NCI-H69 (cell line): Measurements from ENCODE around the gene NEURL2.
A peak's percentile ranks its signal among the peaks of the same experiment; 100 is the strongest.

Source experiments
- DNase-seq: peaks from one replicate; lab custom pipeline; 2025; lab: John Stamatoyannopoulos, UW

NEURL2 gene

GRCh38 chr20:45873409-45874103 is 17.5 kb downstream of the NEURL2 start:
- no peak for DNase-seq

DNA sequence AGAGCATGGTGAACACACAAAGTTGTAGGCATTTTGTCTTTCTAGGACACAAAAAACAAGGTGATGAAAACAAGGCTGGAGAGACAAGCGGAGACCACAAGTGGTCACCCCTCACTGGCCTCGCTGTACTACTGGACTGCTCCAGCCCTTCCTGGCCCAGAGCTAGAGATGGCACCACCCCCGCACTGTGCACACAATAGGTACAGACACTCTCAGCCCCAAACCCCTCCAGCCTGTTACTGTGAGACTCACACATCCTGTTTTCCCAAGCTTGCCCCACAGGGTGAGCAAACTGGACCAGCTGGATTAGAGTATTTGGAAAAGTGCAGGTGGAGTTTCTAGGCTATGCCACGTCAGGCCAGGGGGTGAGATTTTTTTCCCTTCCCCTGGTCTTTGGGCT is 18.4 kb downstream of the NEURL2 start:
- no peak for DNase-seq

- DNase-seq, result no peak
Observed at GRCh38 chr20:45867819-45868176, 23.2 kb downstream of the NEURL2 start.

DNA sequence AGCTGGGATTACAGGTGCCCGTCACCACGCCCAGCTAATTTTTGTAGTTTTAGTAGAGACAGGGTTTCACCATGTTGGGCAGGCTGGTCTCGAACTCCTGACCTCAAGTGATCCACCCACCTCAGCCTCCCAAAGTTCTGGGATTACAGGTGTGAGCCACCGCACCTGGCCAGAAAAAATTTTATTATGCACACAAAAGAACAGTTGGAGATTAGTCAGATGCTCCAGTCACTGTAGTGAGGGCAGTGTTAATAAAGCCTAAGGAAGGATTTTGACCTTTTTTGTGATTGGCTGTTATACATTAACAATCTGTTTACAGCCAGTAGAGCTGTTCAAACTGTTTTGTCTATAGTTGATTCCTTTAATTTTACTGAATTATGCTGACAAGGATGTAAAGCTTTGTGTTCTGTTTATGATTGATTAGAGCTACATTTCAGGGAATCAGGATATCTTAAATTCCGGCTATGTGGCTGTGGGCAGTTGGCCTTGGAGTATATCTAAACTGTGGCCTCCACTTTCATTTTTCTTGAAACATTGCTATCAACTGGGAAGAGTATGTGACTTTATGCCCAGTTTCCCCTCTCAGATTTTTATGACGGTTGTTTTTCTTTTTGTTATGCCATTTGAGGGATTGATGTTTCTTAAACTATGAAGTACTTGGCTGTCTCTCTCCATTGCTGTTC is 23.7 kb downstream of the NEURL2 start:
- DNase-seq, result no peak

- no peak for DNase-seq
Observed at GRCh38 chr20:45866454-45866853, 24.6 kb downstream of the NEURL2 start.

- DNase-seq, result no peak
Observed at GRCh38 chr20:45863543-45864470, 27.2 kb downstream of the NEURL2 start.

DNA sequence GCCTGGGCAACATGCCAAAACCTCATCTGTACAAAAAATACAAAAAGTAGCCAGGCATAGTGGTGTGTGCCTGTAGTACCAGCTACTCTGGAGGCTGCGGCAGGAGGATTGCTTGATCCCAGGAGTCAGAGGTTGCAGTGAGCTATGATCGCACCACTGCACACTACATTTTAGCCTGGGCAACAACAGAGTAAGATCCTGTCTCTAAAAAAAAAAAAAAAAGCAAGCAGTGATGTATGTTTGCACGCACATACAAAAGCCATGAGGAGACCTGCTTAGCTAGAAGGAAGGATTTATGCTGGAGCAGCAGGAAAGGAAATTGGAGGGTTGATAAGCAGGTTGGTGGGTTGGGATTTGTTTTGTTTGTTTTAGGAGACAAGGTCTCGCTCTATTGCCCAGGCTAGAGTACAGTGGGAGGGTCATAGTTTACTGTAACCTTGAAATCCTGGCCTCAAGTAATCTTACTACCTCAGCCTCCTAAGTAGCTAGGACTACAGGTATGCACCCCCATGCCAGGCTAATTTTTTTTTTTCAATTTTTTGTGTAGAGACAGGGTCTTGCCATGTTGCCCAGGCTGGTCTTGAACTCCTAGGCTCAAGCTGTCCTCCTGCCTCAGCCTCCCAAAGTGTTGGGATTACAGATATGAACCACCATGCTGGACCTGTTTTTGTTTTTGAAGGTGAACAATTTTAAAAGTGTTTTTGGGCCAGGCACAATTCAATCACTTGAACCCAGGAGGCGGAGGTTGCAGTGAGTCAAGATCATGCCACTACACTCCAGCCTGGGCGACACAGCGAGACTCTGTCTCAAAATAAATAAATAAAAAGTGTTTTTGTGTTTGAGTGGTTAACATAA is 29.6 kb downstream of the NEURL2 start:
- peak; percentile 58 for DNase-seq

DNA sequence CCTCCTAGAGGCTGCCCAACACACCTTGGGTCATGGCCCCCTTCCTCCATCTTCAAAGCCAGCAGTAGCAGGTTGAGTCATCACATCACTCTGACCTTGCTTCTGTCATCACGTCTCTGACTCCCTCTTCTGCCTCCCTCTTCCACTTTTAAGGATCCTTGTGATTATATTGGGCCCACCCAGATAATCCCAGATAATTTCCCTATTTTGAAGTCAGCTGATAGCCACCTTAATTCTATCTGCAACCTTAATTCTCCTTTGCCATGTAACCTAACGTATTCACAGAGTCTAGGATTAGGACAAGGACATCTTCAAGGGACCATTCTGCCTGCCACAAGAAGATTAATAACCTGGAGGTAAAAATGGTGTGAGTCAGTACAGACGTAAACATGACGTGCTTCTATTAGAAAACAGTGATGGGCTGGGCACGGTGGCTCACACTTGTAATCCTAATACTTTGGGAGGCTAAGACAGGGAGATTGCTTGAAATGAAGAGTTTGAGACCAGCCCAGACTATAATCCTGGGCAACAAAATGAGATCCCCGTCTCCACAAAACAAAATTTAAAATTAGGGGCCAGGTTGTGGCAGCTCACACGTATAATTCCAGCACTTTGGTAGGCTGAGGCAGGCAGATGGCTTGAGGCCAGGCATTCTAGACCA is 30.3 kb downstream of the NEURL2 start:
- no peak for DNase-seq

GRCh38 chr20:45859916-45860315 is 31.1 kb downstream of the NEURL2 start:
- no peak for DNase-seq

- peak; percentile 50 for DNase-seq
Observed at GRCh38 chr20:45857882-45858216, 33.2 kb downstream of the NEURL2 start.

GRCh38 chr20:45857114-45857881 is 33.7 kb downstream of the NEURL2 start, which contains the start of the genes ACOT8 and ZSWIM3:
ACOT8 (minus strand) TSS chr20:45857392; CDS start chr20:45857315, 77 bp downstream.
ZSWIM3 (plus strand) TSS chr20:45857614; CDS start chr20:45857826, 212 bp downstream.
- peak; percentile 99 for DNase-seq

GRCh38 chr20:45853484-45853883 is 37.5 kb downstream of the NEURL2 start:
- no peak for DNase-seq

DNA sequence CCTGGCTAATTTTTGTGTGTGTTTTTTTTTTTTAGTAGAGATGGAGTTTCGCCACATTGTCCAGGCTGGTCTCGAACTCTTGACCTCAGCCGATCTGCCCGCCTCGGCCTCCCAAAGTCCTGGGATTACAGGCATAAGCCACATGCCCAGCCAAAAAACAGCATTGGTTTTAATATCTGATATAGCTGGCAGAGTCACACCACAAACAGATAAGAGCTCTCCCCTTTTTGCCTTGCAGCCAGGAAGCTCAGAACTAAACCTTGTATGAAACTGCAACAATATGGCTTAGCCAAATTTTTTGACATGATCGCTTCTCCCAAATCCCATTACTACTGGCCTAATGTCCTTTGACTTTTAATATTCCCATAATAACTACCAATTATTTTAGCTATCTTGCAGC is 38.7 kb downstream of the NEURL2 start:
- no peak for DNase-seq

GRCh38 chr20:45851501-45851900 is 39.5 kb downstream of the NEURL2 start:
- DNase-seq, result no peak

DNA sequence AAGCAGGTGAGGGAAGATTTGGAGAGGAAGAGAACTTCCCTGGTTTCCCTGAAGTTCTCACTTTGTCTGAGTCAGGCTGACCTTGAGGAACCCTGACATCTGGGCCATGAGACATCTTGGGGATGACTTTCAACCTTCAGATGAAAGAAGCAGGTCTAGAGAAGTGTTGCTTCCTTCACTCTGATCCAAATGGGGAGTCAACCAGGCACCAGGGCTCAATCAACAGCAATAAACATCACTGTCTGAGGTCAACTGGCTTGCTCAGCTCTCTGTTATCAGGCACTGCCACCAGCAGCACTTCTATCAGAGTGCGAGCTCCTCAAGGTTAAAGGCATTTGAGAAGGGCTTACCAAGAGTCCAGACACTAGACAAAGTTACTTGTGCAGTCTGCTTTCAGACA is 40.1 kb downstream of the NEURL2 start:
- no peak for DNase-seq

GRCh38 chr20:45850238-45850637 is 40.8 kb downstream of the NEURL2 start:
- DNase-seq, result no peak

- DNase-seq, result no peak
Observed at GRCh38 chr20:45848969-45849582, 41.9 kb downstream of the NEURL2 start.

DNA sequence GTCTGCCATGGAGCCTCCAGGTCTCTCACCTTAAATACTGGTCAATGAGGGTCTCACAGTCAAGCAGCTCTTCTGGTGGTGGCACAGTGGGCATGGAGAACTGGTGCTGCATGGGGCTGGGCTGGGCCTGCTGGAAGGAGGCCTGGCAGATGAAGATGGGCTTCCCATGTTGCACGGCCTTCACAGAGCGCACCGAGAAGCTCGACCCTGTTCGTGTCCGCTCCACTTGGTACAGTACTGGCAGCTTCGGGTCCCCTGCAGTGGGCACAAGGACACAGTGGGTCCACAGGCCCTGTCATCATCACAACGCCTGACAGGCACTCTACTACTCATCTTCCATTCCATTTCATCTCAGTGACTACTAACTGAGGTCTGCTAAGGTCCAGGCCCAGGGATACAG is 42.6 kb downstream of the NEURL2 start:
- no peak for DNase-seq

- no peak for DNase-seq
Observed at GRCh38 chr20:45845452-45845851, 45.6 kb downstream of the NEURL2 start.

GRCh38 chr20:45843506-45843905 is 47.5 kb downstream of the NEURL2 start:
- DNase-seq, result no peak
